GM18909 (cell line): ENCODE measurements around the gene TTC22.

Experiments used
- ATAC-seq: cut with Tn5 transposase; IDR thresholded peaks from one replicate; pipeline ENCODE4 v1.9.1; 2021; ENCODE audit warnings: mild to moderate bottlenecking; ENCODE audit not compliant: unreplicated experiment, poor library complexity

The TTC22 gene

DNA sequence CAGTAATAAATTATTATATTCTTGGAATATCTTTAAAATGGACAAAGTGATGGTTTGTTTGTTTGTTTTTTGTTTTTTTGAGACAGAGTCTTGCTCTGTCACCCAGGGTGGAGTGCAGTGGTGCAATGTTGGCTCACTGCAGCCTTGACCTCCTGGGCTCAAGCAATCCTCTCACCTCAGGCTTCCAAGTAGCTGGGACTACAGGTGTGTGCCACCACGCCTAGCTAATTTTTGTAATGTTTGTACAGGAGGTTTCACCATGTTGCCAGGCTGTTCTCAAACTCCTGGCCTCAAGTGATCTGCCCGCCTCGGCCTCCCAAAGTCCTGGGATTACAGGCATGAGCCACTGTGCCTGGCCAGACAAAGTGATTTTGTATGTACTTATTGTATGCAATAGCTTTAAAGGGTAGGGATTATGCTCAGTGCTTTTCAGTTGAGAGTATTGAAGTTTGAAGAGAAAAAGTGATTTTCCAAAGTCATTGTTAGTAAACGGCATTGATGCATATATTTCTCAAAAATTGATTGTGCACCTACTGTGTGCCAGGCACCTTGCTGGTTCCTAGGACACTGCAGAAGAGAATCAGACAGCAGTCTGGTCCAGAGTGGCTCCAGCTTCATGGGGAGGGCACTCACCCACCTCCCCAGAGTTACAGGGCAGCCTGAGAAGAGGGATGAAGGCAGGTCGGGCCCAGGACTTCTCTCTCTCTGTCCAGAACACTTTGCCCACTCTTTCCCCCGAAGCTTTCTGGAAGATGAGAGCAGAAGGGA is 34.2 kb upstream of the TTC22 start:
- no peak for ATAC-seq

- no peak for ATAC-seq
Observed at GRCh38 chr1:54834007-54834541, 33.0 kb upstream of the TTC22 start.

GRCh38 chr1:54833121-54833520 is 32.0 kb upstream of the TTC22 start:
- no peak for ATAC-seq

GRCh38 chr1:54826226-54826816 is 25.2 kb upstream of the TTC22 start:
- ATAC-seq, result no peak

DNA sequence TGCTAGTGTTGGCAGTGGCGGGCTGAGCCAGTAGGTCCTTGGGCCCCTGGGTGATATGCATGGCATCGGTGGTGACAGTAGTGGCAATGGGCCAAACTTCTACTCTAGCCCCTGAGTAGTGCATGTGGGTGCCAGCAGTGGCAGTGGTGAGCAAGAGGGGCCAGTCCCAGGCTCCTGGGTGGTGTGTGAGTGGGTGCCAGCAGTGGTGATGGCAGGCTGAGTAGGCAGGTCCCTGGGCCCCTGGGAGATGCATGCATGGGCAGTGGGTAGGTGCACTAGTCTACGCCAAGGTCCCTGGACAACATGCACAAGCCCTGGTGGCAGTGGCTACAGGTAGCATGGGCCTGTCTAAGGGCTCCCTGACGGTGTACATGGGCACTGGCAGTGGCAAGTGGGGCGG is 24.6 kb upstream of the TTC22 start:
- ATAC-seq, result no peak

DNA sequence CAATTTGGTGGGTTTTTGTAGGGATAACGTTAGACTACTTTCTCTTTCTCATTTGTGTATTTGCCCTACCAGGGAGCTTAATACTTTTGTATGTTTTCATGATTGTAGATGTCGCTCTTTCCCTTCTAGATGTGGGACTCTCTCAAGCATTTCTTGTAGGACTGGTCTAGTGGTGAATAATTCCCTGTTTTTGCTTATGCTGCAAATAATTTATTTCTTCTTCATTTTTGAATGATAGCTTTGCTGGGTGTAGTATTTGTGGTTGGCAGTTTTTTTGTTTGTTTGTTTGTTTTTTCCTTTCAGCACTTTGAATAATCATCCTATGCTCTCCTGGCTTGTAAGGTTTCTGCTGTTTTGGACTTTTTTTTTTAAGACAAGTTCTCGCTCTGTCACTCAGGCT is 22.5 kb upstream of the TTC22 start:
- ATAC-seq, result no peak

DNA sequence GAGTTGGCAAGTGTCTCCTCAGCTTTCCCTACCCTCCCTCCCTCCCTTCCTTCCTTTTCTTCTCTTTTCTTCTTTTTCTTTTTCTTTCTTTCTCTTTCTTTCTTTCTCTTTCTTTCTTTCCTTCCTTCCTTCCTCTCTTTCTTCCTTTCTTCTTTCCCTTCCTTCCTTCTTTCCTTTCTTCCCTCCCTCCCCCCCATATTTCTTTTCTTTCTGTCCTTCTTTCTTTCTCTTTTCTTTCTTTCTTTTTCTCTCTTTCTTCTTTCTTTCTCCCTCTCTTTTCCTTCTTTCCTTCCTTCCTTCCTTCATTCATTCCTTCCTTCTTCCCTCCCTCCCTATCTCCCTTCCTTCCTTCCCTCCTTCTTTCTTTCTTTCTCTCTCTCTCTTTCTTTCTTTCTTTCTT is 18.6 kb upstream of the TTC22 start:
- no peak for ATAC-seq

DNA sequence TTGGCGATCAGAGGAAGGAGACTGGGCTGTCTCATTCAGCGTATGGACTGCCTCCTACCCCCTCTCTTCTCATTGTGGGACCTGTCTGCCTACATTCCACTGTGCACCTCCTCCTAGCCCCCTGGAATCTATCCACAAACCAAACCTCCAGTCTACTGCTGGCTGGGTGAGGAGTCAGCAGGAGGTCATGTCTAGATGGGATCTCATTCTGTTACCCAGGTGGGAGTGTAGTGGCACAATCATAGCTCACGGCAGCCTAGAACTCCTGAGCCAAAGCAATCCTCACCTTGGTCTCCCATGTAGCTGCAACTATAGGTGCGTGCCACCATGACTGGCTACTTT is 18.0 kb upstream of the TTC22 start:
- no peak for ATAC-seq

GRCh38 chr1:54818461-54819194 is 17.5 kb upstream of the TTC22 start:
- ATAC-seq, result no peak

- ATAC-seq, result no peak
Observed at GRCh38 chr1:54816951-54817350, 15.8 kb upstream of the TTC22 start.

DNA sequence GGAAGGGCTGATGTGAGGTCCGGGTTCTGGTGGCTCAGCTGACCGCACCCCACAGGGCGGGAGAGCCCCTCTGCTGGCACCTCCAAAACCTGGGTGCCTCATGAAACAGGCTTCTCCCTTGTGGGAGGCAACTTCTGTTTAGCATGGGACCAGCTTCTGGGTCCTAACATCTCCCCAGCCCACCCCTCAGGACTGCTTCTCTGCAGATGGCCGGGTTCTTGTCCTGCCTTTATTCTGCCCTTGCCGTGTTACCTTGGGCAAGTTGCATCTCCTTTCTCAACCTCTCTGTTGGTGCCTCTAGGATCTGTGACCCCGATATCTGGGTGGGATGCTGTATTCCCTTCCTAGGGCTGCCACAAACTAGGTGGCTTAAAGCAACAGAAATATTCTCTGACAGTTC is 15.0 kb upstream of the TTC22 start:
- no peak for ATAC-seq

DNA sequence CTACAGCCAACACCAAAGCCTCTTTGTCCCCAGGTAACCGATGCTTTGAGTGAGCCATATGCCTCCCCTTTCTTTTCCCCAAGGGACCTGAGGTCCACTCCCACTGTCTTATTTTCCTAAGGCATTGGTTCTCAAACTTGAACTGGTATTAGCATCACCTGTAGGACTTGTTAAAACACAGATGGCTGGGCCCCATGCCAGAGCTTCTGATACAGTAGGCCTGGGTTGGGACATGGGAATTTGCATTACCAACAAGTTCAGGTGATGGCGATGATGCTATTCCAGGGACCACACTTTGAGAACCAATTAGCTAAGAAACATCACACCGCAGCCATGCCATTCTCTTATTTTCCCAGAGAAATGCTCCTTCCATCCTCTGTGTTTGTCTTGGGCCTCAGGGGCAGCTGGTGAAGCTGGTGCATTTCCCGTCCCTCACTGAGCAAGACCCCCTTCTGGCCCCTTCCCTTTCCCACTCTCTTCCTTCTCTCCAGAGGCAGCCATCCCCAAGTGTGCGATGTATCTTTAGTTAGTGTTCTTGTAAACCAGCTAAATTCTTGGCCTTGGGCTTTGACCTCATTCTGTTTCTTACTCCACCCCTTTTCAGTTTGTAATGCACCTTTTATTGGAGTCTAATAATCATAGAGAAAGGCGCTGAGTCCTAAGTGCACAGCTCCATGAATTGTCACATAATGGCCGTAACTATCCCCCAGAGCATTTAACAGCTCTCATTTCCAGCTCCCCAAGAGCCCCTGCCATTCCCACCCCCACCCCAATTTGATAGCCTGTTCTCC is 14.2 kb upstream of the TTC22 start:
- ATAC-seq, result no peak

DNA sequence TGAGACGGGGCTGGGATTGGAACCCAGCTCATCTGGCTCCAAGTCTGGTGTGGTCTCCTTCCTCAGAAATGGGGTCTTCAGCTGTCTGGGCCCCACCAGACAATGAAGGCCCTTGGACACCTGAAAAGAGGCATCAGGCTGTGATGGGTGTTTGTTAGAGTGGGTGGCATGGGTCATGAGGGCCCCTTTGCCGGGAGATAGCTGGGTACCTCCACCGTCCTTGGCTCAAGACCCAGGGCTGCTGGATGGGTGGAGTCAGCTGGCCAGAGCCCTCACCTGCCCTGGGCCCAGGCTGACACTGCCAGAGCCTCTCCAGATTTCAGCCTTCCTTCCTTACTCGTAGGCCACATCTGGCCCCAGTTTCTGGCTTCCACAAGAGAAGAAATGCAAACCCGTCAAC is 13.4 kb upstream of the TTC22 start:
- ATAC-seq, result no peak

GRCh38 chr1:54814126-54814498 is 13.0 kb upstream of the TTC22 start:
- no peak for ATAC-seq

GRCh38 chr1:54813485-54814125 is 12.5 kb upstream of the TTC22 start:
- no peak for ATAC-seq

DNA sequence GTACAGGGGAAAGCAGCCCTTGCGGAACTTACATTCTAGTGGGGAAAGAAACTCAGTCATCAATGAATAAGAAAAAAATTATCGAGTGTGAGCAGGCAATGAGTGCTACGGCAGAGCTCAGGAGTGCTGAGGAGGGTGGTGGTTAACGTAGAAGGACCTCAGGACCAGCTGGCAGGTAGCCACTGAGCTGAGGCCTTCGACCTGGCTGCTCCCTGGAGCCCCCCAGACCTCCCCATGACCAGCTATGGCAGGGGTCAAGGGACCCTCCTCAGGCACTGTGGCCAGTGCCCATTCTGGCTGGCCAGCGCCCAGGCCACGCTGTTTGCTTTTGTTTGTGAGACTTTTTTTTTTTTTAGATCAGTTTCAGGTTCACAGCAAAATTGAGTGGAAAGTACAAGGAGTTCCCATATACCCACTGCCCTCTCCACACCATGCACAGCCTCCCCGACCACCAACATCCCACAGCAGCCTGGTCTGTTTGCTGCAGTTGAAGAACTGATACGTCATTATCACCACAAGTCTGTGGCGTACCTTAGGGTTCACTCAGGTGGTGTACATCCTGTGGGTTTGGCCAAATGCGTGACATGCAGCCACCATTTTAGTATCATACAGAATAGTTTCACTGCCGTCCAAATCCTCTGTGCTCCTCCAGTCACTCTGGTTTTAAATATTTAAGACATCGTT is 11.8 kb upstream of the TTC22 start:
- ATAC-seq, result no peak

- no peak for ATAC-seq
Observed at GRCh38 chr1:54811739-54812655, 10.9 kb upstream of the TTC22 start.

DNA sequence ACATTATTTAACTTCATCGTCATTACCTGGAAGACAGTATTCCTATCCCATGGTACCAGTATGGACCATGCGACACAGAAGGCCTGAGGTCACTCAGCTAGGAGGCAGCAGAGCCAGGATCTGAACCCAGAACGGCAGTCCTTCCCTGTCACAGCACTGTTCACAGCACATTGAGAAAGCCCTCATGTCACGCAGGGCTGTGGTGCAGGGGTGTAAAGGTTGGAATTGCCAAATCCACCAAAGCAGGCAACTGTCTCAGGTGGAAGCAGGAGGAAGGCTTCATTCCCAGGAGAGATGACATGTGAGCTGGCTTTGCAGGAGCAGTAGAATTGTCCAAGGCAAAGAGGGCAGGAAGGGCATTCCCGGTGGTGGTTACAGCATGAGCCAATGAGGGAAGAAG is 9.9 kb upstream of the TTC22 start:
- no peak for ATAC-seq
